OCI-LY7 (cell line): ENCODE results near the gene RHOD. TPM values are rescaled to one million over a fixed set of nuclear protein-coding genes. Genes with fewer than 3 reads are reported as not detected.

Experiments used
- BruUV-seq: library from RNA; stranded (reverse); fragments of 400-500 nt; replicated peaks from 2 replicates; lab custom pipeline; 2021; lab: Mats Ljungman, UMichigan
- CTCF ChIA-PET: fragments of 300-600 bp; sonication (Branson Sonifier 250); formaldehyde crosslinking; loops from one replicate; lab custom pipeline; 2022; ENCODE audit warnings: antibody characterized with exemption; ENCODE audit not compliant: unreplicated experiment; lab: Charles Lee
- POLR2A ChIA-PET: fragments of 300-600 bp; sonication (Branson Sonifier 250); formaldehyde crosslinking; loops from one replicate; lab custom pipeline; 2022; ENCODE audit warnings: antibody characterized with exemption; lab: Charles Lee
- DNase-seq: peaks from one replicate; pipeline ENCODE4 v3.0.0-alpha.2; 2015; ENCODE audit warnings: low spot score
- H2AFZ ChIP-seq: fragments of 200-600 bp; sonication (generic), shearing (Covaris generic); 2 replicates; pipeline ENCODE4 v1.6.1; 2014; ENCODE audit warnings: mild to moderate bottlenecking, antibody characterized with exemption, low read length, moderate library complexity
- H3K27ac ChIP-seq: fragments of 200-600 bp; sonication (generic); 2 replicates; pipeline ENCODE4 v1.5.1; 2014; ENCODE audit warnings: mixed run types, low read depth, mild to moderate bottlenecking, moderate library complexity, low read length, inconsistent platforms; ENCODE audit not compliant: poor library complexity, severe bottlenecking
- H3K36me3 ChIP-seq: fragments of 200-600 bp; sonication (generic); 2 replicates; pipeline ENCODE4 v1.6.1; 2014; ENCODE audit warnings: mild to moderate bottlenecking, antibody characterized with exemption, low read length, moderate library complexity, mixed read lengths; ENCODE audit not compliant: insufficient read depth
- H3K4me1 ChIP-seq: fragments of 200-600 bp; sonication (generic); 2 replicates; pipeline ENCODE4 v1.5.1; 2014; ENCODE audit warnings: mild to moderate bottlenecking, low read length; ENCODE audit not compliant: insufficient read depth, poor library complexity, severe bottlenecking
- H3K4me2 ChIP-seq: fragments of 200-600 bp; sonication (generic); 2 replicates; pipeline ENCODE4 v1.6.1; 2014; ENCODE audit warnings: mild to moderate bottlenecking, low read length
- H3K4me3 ChIP-seq: fragments of 200-600 bp; sonication (generic); 2 replicates; pipeline ENCODE4 v1.5.1; 2014; ENCODE audit warnings: mild to moderate bottlenecking, low read depth, low read length; ENCODE audit not compliant: poor library complexity, severe bottlenecking
- H3K79me2 ChIP-seq: fragments of 200-600 bp; sonication (generic); 2 replicates; pipeline ENCODE4 v1.6.1; 2016; ENCODE audit warnings: low read depth, mild to moderate bottlenecking, low read length, moderate library complexity, mixed read lengths; ENCODE audit not compliant: insufficient read depth
- H3K9me2 ChIP-seq: fragments of 200-600 bp; sonication (generic); 2 replicates; pipeline ENCODE4 v1.6.1; 2016; ENCODE audit warnings: mild to moderate bottlenecking, low read length, mixed read lengths; ENCODE audit not compliant: insufficient read depth
- H3K9me3 ChIP-seq: fragments of 200-600 bp; sonication (generic); 2 replicates; pipeline ENCODE4 v1.6.1; 2014; ENCODE audit warnings: mild to moderate bottlenecking, mixed run types, low read length, mixed read lengths
- H4K20me1 ChIP-seq: fragments of 200-600 bp; sonication (generic); 2 replicates; pipeline ENCODE4 v1.6.1; 2014; ENCODE audit warnings: mild to moderate bottlenecking, antibody characterized with exemption, low read length, moderate library complexity, mixed read lengths; ENCODE audit not compliant: insufficient read depth
- EZH2phosphoT487 ChIP-seq: fragments of 200-600 bp; sonication (generic); IDR thresholded peaks from 2 replicates; pipeline ENCODE4 v1.6.1; 2018; ENCODE audit warnings: low read depth, borderline replicate concordance, mild to moderate bottlenecking, mixed run types, antibody characterized with exemption, low read length, moderate library complexity, mixed read lengths
- intact Hi-C: fragments of 100-400 bp; cut with micrococcal nuclease; formaldehyde crosslinking; loops from one replicate; pipeline ENCODE4 v1.10.0; 2022; ENCODE audit not compliant: unreplicated experiment
- total RNA-seq, 2 experiments: library from RNA; depleted of rRNA in 1 of 2; stranded (reverse); fragments of >200 nt in 1 of 2; shearing (Covaris generic) in 1 of 2; gene quantifications; 2 replicates each; pipeline ENCODE4 v1.2.3, GENCODE V29; 2014 to 2022
- TF ChIP-seq, protein P1 (sequence below): fragments of 200-600 bp; sonication (generic); conservative IDR thresholded peaks from 2 replicates; pipeline ENCODE4 v1.5.1; 2014; ENCODE audit warnings: mild to moderate bottlenecking, antibody characterized with exemption, low read length, moderate library complexity, mixed read lengths

Gene RHOD
- total RNA-seq, 2 experiments from 2014 or later, result not detected

DNA sequence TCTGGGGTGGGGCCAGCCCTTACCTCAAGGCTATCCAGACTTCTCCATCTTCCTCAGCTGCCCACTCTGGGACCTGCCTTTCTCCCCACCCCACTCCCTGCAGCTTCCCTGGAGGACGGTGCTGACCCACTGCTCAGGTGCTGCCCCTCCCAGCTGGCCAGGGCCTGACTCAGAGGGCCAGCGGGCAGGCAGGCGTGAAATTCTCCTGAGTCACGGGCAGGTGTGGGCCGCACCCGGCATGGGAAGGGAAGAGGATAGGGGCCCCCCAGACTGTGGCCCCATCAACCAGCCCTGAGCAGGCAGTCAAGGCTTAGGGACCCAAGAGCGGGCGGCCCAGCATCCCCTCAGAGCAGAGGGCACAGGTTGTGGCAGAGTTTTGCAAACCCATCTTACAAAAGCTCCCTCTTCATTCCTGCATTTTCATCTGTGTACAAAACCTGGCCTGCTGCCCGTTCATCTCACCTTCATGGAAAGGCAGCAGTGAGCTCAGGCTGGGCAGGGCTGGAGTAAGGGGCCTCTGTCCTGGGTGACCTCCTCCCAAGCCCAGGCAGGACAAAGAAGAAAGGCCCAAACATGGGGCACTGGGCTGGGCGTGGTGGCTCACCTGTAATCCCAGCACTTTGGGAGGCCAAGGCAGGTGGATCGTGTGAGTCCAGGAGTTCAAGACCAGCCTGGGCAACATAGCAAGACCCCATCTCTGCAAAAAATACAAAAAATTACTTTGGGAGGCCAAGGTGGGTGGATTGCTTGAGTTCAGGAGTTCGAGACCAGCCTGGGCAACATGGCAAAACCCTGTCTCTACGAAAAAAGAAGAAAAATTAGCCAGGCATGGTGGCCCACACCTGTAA lies 6.1 kb downstream of the RHOD start:
- H3K4me2 ChIP-seq, result no peak overlapping the region
- no TSS peak for BruUV-seq
- no peak overlapping the region for H3K27ac ChIP-seq
- POLR2A ChIA-PET, result no interaction called here
- no peaks in the 10 kb centered on the region for H3K36me3 ChIP-seq
- CTCF ChIA-PET, result interaction anchor here (0.5 kb wide), 1 partner anchor 41 kb away, joined by 7 read pairs; no protein-coding TSS in a partner anchor
- no peaks in the 10 kb centered on the region for H3K79me2 ChIP-seq
- H3K9me2 ChIP-seq, result no peaks in the 10 kb centered on the region
- TF ChIP-seq, protein P1, sequence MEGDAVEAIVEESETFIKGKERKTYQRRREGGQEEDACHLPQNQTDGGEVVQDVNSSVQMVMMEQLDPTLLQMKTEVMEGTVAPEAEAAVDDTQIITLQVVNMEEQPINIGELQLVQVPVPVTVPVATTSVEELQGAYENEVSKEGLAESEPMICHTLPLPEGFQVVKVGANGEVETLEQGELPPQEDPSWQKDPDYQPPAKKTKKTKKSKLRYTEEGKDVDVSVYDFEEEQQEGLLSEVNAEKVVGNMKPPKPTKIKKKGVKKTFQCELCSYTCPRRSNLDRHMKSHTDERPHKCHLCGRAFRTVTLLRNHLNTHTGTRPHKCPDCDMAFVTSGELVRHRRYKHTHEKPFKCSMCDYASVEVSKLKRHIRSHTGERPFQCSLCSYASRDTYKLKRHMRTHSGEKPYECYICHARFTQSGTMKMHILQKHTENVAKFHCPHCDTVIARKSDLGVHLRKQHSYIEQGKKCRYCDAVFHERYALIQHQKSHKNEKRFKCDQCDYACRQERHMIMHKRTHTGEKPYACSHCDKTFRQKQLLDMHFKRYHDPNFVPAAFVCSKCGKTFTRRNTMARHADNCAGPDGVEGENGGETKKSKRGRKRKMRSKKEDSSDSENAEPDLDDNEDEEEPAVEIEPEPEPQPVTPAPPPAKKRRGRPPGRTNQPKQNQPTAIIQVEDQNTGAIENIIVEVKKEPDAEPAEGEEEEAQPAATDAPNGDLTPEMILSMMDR, result no peak
- no peak for TF ChIP-seq EZH2phosphoT487
- no peaks in the 10 kb centered on the region for H3K9me3 ChIP-seq
- H2AFZ ChIP-seq, result no peak overlapping the region
- intact Hi-C loops, result no loop called here
- H3K4me1 ChIP-seq, result no peaks in the 10 kb centered on the region
- DNase-seq, result no peak
- H4K20me1 ChIP-seq, result no peaks in the 10 kb centered on the region
- no peak overlapping the region for H3K4me3 ChIP-seq

DNA sequence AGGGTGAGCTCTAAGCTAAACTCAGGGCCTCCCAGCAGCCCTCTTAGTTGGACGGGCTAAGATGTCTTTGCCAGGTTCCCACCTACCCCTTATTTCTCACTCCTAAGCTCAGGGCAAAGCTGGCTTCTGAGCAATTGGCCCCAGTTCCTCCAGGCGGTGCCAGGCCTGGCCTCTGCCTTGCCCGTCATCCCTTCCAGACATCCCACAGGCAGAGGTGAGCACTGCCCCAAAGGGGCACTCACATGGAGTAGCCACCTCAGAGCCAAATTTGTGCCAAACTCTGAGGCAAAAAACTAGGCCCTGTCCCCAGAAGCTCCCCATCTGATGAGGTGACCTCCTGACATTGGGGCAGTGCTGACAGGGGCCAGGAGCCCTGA lies 9.7 kb downstream of the RHOD start:
- no peaks in the 10 kb centered on the region for H3K36me3 ChIP-seq
- H3K9me3 ChIP-seq, result no peaks in the 10 kb centered on the region
- no peak for DNase-seq
- H4K20me1 ChIP-seq, result no peaks in the 10 kb centered on the region
- BruUV-seq, result no TSS peak
- no peaks in the 10 kb centered on the region for H3K9me2 ChIP-seq
- ChIA-PET CTCF (no interaction called here), POLR2A (no interaction called here)
- no peaks in the 10 kb centered on the region for H3K79me2 ChIP-seq
- intact Hi-C loops, result no loop called here
- H3K27ac ChIP-seq, result no peak overlapping the region
- TF ChIP-seq, protein P1, result no peak
- TF ChIP-seq EZH2phosphoT487, result no peak
- H3K4me1 ChIP-seq, result no peaks in the 10 kb centered on the region
- no peak overlapping the region for H3K4me3 ChIP-seq
- H3K4me2 ChIP-seq, result no peak overlapping the region
- H2AFZ ChIP-seq, result no peak overlapping the region
